DMS 273 (cell line): ENCODE data around the gene DEFB132.
"Not testable (repeated sequence)": the region's sequence is repeated elsewhere in the genome, so short reads cannot be mapped to it uniquely, and the experiment has no call there.

Source experiments
- DNase-seq: peaks from one replicate; lab custom pipeline; 2025; ENCODE audit not compliant: unreplicated experiment; lab: John Stamatoyannopoulos, UW

Gene DEFB132, protein sequence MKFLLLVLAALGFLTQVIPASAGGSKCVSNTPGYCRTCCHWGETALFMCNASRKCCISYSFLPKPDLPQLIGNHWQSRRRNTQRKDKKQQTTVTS

DNA sequence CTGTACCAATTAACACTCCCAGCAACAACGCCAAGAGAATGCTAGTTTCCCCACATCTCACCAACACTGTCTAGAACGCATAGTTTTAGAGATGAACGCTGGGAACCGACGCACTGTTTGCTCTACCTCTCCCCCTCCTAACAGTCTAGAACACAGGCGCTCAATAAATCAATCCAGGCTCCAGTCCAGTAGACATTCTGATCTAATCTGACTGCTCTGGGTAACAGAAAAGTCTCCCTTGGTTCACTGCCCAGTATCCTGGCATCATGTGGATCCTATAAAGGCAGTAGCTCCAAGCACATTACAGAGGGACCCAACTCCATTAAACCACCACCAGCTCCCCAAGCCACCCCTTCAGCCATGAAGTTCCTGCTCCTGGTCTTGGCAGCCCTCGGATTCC is at the start of gene DEFB132:
TSS of gene DEFB132 (plus strand) at position 306 of the 400 bp plus-strand sequence. CDS start at position 361, 55 bp downstream.
- no peak for DNase-seq

DNA sequence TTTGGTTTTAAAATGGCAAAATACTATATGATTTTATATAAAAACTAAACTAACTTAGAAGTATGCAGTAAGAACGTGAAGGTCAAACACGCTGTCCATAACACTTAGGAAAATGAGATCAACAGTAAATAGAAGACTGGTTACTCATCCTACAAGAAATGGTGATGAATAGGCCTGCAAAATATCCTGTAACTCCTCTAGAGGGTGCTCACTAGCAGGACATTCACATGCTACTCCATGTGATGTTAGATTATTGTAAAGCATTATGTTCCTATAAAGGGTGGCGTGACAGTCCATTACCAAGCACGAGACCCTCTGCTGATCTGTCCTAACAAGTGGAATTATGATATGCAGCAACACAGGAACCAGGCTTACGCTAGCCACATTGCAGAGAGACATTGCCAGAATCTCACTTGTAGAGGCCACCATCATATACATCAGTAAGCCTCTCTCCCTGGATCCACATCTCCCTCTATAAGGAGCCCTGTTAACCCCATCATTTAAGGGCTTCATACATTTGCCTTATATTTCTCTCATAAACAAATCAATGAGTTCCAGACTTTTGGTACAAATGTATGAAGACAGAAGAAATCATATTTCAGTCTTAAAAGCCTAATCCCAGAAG is 48.5 kb upstream of the DEFB132 start:
- peak; percentile 64 for DNase-seq

DNA sequence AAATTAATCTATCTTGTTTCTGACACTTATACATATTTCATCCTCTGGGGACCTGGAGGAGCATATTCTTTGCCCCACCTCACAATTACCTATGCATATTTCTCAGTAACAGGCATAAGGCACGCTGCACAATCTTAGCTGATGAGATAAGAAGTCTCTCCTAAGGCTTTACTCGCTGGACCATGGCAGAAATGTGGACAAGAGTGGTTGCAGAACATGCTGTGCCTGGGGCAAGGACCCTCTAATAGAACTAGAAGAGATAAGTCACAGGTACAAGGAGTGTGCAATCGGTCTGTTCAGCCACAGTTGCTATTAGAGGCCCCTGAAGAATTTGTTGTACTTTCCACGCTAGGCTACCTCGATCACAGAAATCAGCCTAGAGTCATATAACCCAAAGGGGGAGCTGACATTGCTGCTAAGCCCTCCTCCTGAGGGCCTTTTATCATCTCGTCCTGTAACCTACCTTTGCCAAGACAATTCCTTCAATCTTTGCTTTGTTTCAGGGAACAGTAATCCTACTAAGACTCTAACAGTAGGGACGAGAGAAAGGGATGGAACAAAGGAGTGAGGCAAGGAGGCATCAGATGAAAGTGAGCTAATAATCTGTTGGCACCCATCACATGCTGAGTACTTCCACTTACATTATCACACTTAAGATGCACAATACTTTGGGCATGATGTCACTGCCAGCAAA is 46.6 kb upstream of the DEFB132 start:
- DNase-seq = no peak

DNA sequence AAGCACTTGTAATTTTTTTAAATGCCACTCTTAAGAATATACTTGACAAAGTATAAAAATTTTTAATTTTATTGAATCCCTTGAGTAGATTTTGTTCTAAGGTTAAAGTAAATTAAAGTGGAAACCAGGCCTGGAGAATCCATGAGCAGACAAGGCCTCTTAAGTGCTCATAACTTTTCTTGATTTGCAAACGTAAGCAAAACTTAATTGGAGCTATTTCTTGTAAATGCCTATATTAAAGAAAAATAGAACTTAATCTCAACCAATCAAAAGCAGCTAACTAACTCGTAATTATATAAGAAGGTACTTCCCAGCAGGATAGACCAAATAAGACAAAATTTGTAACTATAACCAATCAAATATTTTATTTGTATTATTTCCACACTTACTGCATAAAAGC is 43.1 kb upstream of the DEFB132 start:
- DNase-seq = no peak

DNA sequence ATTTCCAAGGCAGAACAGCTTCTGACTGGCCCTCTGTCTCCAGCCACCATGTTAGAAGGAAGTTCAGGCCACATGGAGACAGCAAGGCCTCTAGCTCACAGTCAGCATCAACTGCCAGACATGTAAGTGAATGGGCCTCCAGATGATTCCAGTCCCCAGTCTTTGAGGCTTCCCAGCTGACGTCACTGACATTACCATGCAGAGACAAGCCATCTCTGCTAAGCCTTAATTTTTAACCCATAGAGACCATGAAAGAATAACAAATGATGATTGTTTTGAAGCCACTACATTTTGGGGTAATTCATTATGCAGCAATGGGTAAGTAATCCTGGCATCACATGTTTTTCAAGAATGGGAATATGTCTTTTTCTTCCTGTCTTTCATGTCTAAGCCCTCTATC is 41.7 kb upstream of the DEFB132 start:
- no peak for DNase-seq

DNA sequence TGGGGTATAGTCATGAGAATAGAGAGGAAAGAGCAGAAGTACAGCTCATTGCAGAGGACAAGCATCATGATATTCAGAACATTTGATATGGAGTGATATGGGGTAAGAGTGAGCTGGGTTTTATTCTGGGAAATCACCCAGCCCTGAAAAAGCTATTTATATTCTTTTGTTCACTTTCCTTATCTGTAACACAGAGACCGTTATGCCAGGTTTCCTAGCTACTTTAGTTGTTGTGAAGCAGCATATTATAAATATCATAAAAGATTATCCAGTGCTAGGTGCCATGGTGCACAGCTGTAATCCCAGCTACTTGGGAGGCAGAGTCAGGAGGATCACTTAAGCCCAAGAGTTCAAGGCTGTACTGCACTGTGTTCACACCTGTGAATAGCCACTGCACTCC is 40.3 kb upstream of the DEFB132 start:
- no peak for DNase-seq

DNA sequence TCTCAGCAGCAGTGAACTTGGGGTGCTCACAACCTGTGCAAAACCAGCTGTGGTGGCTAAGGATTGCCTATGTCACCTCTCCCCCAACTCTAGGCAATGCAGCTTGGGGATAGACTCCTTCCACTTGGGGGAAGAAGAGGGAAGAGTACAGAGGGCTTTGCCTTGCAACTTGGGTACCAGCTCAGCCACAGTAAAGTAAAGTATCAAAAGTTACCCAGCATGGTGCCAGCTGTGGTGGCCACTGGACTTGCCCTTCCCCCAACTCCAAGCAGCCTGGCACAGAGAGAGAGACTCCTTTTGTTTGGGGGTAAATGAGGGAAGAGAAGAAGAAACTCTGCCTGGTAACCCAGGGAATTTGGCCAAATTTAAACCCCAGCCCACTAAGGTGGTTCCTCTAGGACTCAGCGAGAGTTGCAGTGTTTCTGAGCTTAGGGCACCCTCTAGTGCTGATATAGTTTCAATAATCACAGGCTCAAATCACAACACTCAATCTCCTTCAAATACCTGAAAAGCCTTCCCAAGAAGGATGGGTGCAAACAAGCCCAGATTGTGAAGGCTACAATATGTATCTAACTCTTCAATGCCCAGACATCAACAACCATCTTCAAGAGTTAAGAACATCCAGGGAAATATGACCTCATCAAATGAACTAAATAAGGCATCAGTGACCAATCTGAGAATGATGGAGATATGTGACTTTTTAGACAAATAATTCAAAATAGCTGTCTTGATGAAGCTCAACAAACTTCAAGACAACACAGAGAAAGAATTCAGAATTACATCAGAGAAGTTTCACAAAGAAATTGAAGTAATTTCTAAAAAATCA is 38.0 kb upstream of the DEFB132 start:
- peak; percentile 73 for DNase-seq

DNA sequence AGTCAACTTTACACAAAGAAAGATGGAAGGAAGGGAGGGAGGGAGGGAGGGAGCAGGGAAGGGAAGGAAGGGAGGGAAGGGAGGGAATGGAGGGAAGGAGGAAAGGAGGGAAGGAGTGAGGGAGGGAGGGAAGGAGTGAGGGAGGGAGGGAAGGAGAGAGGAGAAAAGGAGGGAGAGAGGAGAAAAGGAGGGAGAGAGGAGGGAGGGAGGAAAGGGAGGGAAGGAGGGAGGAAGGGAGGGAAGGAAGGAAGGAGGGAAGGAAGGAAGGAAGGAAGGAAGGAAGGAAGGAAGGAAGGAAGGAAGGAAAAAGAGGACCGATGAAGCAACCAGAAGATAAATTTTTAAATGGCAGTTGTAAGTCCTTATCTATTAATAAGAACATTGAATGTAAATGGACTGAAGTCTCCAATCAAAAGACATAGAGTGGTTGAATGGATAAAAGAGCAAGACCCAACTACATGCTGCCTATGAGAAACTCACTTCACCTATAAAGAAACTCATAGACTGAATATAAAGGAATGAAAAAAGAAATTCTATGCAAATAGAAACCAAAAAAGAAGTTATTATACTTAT is 36.2 kb upstream of the DEFB132 start:
- DNase-seq = no peak

DNA sequence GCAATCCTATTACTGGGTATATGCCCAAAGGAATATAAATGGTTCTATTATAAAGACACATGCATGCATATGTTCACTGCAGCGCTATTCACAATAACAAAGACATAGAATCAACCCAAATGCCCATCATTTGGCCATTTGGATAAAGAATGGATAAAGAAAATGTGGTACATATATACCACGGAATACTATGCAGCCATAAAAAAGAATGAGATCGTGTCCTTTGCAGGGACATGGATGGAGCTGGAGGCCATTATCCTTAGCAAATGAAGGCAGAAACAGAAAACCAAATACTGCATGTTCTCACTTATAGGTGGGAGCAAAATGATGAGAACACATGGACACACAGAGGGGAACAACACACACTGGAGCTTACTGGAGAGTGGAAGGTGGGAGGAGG is 31.6 kb upstream of the DEFB132 start:
- DNase-seq = not testable (repeated sequence)

DNA sequence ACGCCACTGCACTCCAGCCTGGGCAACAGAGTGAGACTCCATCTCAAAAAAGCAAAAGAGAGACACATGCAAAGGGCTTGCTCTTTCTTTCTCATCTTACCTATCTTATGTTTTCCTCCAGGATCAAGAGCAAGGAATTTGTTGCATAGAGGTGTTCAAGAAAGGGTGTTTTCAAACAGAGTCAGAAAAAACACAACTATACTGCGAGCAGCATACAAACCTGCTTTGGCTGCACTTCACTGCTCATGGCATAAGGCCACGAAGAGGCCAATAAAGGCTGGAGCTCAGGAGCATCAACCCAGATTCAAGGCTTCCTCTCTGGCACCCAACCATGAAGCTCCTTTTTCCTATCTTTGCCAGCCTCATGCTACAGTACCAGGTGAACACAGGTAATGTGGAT is 30.6 kb upstream of the DEFB132 start, which contains the start of gene DEFB129:
TSS of gene DEFB129 (plus strand) at position 301 of the 400 bp plus-strand sequence. CDS start at position 332, 31 bp downstream.
- DNase-seq = no peak

DNA sequence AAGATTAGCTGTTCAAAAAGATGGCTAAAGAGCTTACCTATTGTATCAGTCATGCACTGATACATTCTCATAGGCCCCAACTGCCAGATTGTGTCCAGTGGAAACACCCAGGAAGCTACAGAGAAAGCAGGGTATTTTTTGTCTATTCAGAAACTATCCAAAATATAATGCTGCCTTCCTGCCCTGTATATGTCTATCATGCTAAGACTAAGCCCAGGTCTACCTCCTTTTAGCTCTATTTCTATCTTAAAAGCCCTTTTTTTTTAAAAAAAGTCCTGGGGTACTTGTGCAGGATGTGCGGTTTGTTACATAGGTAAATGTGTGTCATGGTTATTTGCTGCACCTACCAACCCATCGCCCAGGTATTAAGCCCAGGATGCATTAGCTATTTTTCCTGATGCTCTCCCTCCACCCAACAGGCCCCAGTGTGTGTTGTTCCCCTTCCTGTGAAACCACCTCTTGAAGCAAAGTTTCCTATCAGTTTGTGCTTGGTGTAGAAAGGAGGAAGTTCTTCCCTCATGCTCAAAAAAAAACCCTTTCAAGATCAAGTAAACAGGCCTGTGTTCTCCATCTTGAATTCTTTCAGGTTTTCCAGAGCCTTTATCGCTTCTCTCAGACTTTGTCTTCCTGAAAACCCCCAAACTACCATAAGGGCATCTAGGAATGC is 30.0 kb upstream of the DEFB132 start:
- DNase-seq = no peak

DNA sequence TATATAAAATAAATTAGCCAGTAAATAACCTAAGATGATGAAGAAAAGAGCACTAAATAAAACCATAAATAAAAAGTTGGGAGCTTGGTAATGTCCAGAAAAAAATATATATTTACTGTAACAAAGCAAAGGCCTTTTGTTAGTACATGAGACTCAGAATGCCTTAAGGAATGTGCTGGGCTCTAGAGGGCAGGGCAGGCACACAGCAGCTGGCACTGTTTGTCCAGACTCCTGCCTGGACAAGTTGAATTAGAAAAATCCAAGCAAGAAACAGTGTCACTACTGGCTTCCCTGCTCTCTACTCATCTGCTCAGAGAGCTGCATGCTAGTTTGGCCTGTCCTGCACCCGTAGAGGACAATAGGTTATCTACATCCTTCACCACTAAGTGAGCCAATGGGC is 21.6 kb upstream of the DEFB132 start:
- peak; percentile 58 for DNase-seq

DNA sequence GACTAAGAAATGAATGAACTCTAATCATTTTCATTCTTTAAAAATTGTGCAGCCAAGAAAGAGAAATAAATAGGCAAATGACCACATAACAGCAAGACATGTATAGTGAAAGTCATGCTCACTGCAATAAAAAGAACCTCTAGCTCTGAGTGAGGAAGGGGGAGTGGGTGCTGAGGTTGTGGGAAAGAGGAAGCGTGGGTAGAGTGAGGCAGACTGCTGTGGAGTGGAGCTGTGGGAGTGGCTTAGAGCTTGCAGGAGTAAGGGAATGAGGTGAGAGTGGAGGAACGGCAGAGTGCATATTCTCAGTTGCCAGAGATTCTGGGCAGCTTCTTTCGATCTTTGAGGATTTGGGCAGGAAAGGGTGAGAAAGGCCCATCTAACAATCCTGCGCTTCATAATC is 20.0 kb upstream of the DEFB132 start:
- no peak for DNase-seq

DNA sequence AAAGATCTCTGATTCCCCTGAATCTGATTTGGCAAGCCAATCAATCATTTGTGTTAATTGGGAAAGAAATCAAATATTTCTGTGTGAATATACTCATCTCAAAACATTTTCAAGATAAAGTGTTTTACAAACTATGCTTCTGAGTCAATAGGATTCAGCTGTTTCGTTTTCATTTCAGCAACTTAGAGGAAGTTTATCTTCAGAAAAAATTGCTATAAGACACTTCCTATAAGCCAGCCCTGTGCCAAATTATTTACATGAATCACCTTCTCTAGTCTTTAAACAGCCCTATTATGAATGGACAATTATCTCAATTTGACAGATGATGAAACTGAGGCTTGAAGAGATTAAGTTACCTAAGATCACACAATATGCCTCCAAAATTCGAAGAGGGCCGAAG is 19.6 kb upstream of the DEFB132 start:
- no peak for DNase-seq

DNA sequence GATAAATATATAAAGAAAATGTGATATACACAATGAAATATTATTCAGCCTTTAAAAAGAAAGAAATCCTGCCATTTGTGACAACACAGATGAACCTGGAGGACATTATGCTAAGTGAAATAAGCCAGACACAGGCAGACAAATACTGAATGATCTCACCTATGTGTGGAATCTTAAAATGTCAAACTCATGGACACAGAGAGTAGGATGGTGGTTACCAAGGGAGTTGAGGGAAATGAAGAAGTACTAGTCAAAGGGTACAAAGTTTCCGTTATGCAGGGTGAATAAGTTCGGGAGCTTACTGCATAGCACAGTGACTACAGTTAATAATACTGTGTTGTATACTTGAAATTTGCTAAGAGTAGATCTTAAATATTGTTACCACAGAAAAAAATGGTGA is 14.6 kb upstream of the DEFB132 start:
- DNase-seq = no peak

DNA sequence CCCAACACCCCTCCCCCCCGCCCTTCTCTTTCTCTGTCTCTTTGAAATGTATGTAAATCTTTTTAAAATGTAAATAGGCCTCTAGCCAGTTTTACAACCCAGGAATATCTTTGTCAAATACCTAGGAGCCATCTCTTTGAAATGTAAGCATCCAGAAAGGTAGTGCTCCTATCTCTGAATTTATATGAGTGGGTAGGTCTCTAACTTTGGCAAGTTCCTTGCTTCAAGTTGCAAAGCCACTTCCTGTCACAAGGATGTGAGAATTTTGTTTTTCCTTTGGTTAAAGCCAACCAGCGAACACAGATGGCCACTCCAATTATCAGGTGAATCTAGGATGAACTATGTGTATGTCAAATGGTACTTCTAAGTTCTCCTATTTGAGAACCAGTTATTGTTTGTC is 6.2 kb upstream of the DEFB132 start:
- DNase-seq = no peak

DNA sequence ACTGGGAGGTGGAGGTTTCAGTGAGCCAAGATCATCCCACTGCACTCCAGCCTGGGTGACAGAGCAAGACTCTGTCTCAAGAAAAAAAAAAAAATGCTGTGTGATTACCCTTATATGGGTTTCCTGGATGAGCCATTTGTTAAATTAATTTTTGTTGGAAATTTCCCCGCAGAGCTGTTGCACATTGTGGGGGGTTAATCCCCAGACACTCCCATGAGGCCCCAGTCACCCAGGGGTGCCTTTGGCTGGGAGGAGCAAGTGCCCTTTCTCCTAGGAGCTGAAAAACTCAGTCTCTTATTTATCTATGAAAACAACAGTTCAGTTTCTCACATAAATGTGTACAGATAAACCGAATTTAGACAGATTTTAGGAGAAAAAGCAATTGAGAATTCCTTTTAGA is 4.7 kb upstream of the DEFB132 start:
- DNase-seq = no peak

DNA sequence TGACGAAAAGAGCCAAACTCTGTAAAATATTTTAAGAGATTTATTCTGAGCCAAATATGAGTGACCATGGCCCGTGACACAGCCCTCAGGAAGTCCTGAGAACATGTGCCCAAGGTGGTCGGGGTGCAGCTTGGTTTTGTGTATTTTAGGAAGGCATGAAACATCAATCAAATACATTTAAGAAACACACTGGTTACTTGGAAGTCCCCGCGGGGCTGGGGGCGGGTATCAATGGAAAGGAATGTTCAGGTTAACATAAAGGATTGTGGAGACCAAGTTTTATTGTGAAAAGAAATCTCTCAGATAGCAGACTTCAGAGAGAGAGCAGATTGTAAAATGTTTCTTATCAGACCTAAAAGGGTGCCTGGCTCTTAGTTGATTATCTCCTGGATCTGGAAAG is 4.1 kb upstream of the DEFB132 start:
- DNase-seq = not testable (repeated sequence)

DNA sequence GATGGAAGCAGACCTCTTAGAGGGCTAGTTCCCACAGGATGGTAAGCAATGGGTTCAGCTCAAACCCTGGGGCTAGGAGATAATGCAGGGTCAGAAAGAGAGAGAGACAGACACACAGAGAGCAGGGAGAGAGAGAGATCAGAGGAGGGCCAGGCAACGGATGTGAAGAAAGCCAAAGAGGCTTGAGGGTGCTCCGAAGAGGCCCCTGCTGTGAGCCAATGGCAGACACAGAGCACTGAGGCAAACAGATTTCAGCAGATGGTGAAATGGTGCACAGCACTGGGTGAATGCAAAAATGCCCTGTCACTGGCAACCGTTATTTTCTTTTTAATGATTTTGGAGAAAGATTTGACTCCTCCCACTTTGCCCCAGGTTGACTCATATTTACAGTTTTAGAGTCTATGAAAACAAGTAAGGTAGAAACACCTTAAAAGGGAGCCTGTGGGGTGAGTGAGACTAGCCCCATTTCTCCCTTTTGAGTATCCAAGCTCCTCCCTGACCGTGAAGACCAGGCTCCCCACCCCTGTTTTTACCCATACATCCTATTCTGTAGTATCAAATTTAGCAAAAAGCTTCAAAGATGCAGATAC is 840 bp downstream of the DEFB132 start:
- DNase-seq = no peak

DNA sequence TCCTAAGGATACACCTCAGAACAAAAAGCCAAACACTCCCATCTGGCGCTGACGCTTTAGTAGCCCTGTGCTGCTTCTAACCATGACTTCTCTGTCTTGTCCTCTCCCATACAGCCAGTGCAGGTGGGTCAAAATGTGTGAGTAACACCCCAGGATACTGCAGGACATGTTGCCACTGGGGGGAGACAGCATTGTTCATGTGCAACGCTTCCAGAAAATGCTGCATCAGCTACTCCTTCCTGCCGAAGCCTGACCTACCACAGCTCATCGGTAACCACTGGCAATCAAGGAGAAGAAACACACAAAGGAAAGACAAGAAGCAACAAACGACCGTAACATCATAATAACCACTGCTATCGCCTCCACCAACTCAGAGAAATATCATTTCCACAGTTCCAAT is 1.4 kb downstream of the DEFB132 start:
- DNase-seq = no peak
